Adrenal gland (tissue), 12 donors: ENCODE measurements around the gene PLD2. TPM values are rescaled to one million over a fixed set of nuclear protein-coding genes. Genes with fewer than 3 reads are reported as not detected.

ENCODE experiments used
- DNase-seq, 7 donors: peaks; one replicate each; pipeline ENCODE4 v3.0.0-alpha.2; 2019 to 2020
- H3K27ac ChIP-seq, 5 donors: fragments of 200-600 bp; sonication (generic) in 4 of 5; 1 replicate in 3 of 5; 2 replicates in 2 of 5; pipeline versions ENCODE4 v1.5.1 to v1.8.0; 2016 to 2020; ENCODE audit warnings: mild to moderate bottlenecking in 1 of 5
- H3K27me3 ChIP-seq: fragments of 200-600 bp; 2 replicates; pipeline ENCODE4 v1.8.0; 2021
- H3K36me3 ChIP-seq, 2 donors: fragments of 200-600 bp; replicated peaks in 1 of 2; 1 replicate in 1 of 2; 2 replicates in 1 of 2; pipeline versions ENCODE4 v1.5.1 to v1.8.0; 2018 to 2022
- H3K4me1 ChIP-seq, 2 donors: fragments of 200-600 bp; replicated peaks in 1 of 2; 1 replicate in 1 of 2; 2 replicates in 1 of 2; pipeline versions ENCODE4 v1.5.1 to v1.8.0; 2018 to 2021
- H3K4me3 ChIP-seq, 4 donors: fragments of 200-600 bp; sonication (generic) in 3 of 4; one replicate each; pipeline ENCODE4 v1.5.1; 2016 to 2018
- H3K9me3 ChIP-seq, 3 donors: fragments of 200-600 bp; sonication (generic) in 1 of 3; replicated peaks in 1 of 3; 1 replicate in 2 of 3; 2 replicates in 1 of 3; pipeline versions ENCODE4 v1.5.1 to v1.8.0; 2016 to 2021
- CTCF ChIP-seq, 6 experiments: fragments of 450-650 bp in 4 of 6; fragments of 200-600 bp in 2 of 6; sonication (generic) in 1 of 6; IDR thresholded peaks; 1 replicate in 5 of 6; 2 replicates in 1 of 6; pipeline versions ENCODE4 v1.5.1 to v1.8.0; 2016 to 2021; ENCODE audit warnings: antibody characterized with exemption in 6 of 6, mild to moderate bottlenecking in 2 of 6, moderate library complexity in 1 of 6
- POLR2A ChIP-seq, 2 donors: fragments of 450-650 bp; IDR thresholded peaks; one replicate each; pipeline ENCODE4 v1.6.1; 2017; ENCODE audit warnings: antibody characterized with exemption in 2 of 2, mild to moderate bottlenecking in 2 of 2, moderate library complexity in 1 of 2
- WGBS, 4 donors: extraction: QIAGEN DNeasy Blood & Tissue Kit in 2 of 4; methylation state at CpG; one replicate each; pipeline versions ENCODE4 v1.1.5 to v1.1.7; 2013 to 2017; 5-methylcytosine and 5-hydroxymethylcytosine counted together
- intact Hi-C, 2 donors: fragments of 100-400 bp; cut with DNase I; formaldehyde crosslinking; loops; one replicate each; pipeline versions ENCODE4 v1.14.1 to v1.15.0; 2022 to 2023
- polyA plus RNA-seq, 3 donors: library from polyadenylated mRNA; stranded (reverse); fragments of 200-250 nt in 2 of 3; fragments of 350-450 nt in 1 of 3; fragmentation: Illumina TruSeq in 1 of 3; extraction: RNeasy Lipid Tissue Mini Kit (QIAGEN cat#74804) in 1 of 3; gene quantifications; one replicate each; pipeline ENCODE4 v1.2.3, GENCODE V29; 2013 to 2014
- total RNA-seq, 9 donors: library from RNA; depleted of rRNA in 4 of 9; stranded (reverse); fragments of >200 nt in 4 of 9; fragments of 120-200 nt in 1 of 9; fragmentation: NEBNext Ultra II Directional in 1 of 9; extraction: Animal tissue kit (Norgen Biotek cat#: 25700) in 1 of 9; gene quantifications; one replicate each; pipeline versions ENCODE4 v1.1.0 to v1.2.4, GENCODE V29; 2013 to 2023
- donor health status: healthy with polysubstance abuse.
- donor health status: Bipolar disorder and iron deficiency.
- donor health status: DM: yes; HTN: yes; CAD: no.
- donor health status: DM: no; HTN: no; CAD: no.
- donor health status: DM: no; HTN: no; CAD: no.
- donor health status: DM: yes; HTN: yes; CAD: no.

Gene PLD2
- total and polyA plus RNA-seq, 12 donors = 4.1 to 34.8 (median 17.9) TPM

GRCh38 chr17:4833941-4834680 is 27.2 kb downstream of the PLD2 start:
- 3 to 4% (median 4%) methylated on average over 11 to 15 of the region's 15 CpGs for WGBS, 4 donors

GRCh38 chr17:4834681-4835020 is 27.7 kb downstream of the PLD2 start:
- intact Hi-C loops = no loop called here
- Histone ChIP-seq H3K27ac (peak overlapping the region in 4 of 5 donors; percentile 82 to 96 (median 87)), H3K4me1 (peaks cover 44 to 53% of the 10 kb centered on the region in 2 donors), H3K36me3 (no peaks in the 10 kb centered on the region), H3K4me3 (peak overlapping the region in 1 of 4 donors; percentile 86), H3K27me3 (no peaks in the 10 kb centered on the region), H3K9me3 (no peaks in the 10 kb centered on the region)
- WGBS, 4 donors = 55 to 64% (median 58%) methylated on average over 4 of the region's 4 CpGs
- no peak for DNase-seq
- TF ChIP-seq CTCF (IDR thresholded peaks at IDR 0.05) = no peak
- TF ChIP-seq POLR2A (IDR thresholded peaks at IDR 0.05) = no peak

More at GRCh38 chr17:4833941-4834680, 27.2 kb downstream of the PLD2 start:
- intact Hi-C loops = no loop called here
- DNase-seq = peak in 5 of 7 donors; percentile 37 to 57 (median 40)
- Histone ChIP-seq H3K27me3 (no peaks in the 10 kb centered on the region), H3K27ac (peak overlapping the region in 4 of 5 donors; percentile 82 to 96 (median 87)), H3K9me3 (no peaks in the 10 kb centered on the region), H3K4me3 (peak overlapping the region; percentile 66 to 86 (median 78)), H3K36me3 (no peaks in the 10 kb centered on the region), H3K4me1 (peaks cover 40 to 48% of the 10 kb centered on the region in 2 donors)
- no peak for TF ChIP-seq POLR2A (IDR thresholded peaks at IDR 0.05)

GRCh38 chr17:4836221-4836620 is 29.3 kb downstream of the PLD2 start:
- 71 to 85% (median 78%) methylated on average over 4 of the region's 4 CpGs for WGBS, 4 donors
- intact Hi-C loops = no loop called here
- peaks cover 46 to 60% of the 10 kb centered on the region in 2 donors for H3K4me1 ChIP-seq

GRCh38 chr17:4837471-4838308 is 30.7 kb downstream of the PLD2 start:
- DNase-seq = peak in 5 of 7 donors; percentile 23 to 64 (median 44)
- intact Hi-C loops = no loop called here
- TF ChIP-seq POLR2A (IDR thresholded peaks at IDR 0.05) = no peak
- TF ChIP-seq CTCF (IDR thresholded peaks at IDR 0.05) = no peak
- no peaks in the 10 kb centered on the region for H3K27me3 ChIP-seq
- H3K4me1 ChIP-seq = peaks cover 46 to 60% of the 10 kb centered on the region in 2 donors
- WGBS, 4 donors = 22 to 35% (median 29%) methylated on average over 13 of the region's 13 CpGs
- H3K36me3 ChIP-seq = no peaks in the 10 kb centered on the region
- H3K27ac ChIP-seq = peak overlapping the region in 4 of 5 donors; percentile 7 to 96 (median 80)
- no peak overlapping the region for H3K4me3 ChIP-seq
- H3K9me3 ChIP-seq = no peaks in the 10 kb centered on the region

More at GRCh38 chr17:4836221-4836620, 29.3 kb downstream of the PLD2 start:
- Histone ChIP-seq H3K4me3 (no peak overlapping the region), H3K27ac (peak overlapping the region in 3 of 5 donors; percentile 70 to 96 (median 89)), H3K36me3 (no peaks in the 10 kb centered on the region), H3K27me3 (no peaks in the 10 kb centered on the region), H3K9me3 (no peaks in the 10 kb centered on the region)
- TF ChIP-seq POLR2A (IDR thresholded peaks at IDR 0.05) (no peak), CTCF (IDR thresholded peaks at IDR 0.05) (no peak)
- DNase-seq = no peak
